DOHH2 (cell line): ENCODE results near the gene HK1.

Source experiments
- CTCF ChIP-seq: fragments of 200-600 bp; sonication (generic); IDR thresholded peaks from one replicate; pipeline ENCODE4 v1.5.1; 2014; ENCODE audit warnings: antibody characterized with exemption, mild to moderate bottlenecking, low read depth, low read length; ENCODE audit not compliant: poor library complexity, severe bottlenecking
- EZH2phosphoT487 ChIP-seq: fragments of 200-600 bp; sonication (generic); IDR thresholded peaks from 2 replicates; pipeline ENCODE4 v1.6.1; 2017; ENCODE audit warnings: borderline replicate concordance, mild to moderate bottlenecking, antibody characterized with exemption, low read length, moderate library complexity, mixed read lengths

GRCh38 chr10:69445041-69445440 lies 166.7 kb downstream of the HK1 start:
- TF ChIP-seq CTCF (no peak), EZH2phosphoT487 (no peak)
